DOHH2 (cell line): ENCODE results near the gene MYO18A.

Experiments
- H3F3A ChIP-seq: fragments of 200-600 bp; sonication (generic), shearing (Covaris generic); 2 replicates; pipeline ENCODE4 v1.6.0; 2016; ENCODE audit warnings: antibody characterized with exemption, mild to moderate bottlenecking; ENCODE audit not compliant: control insufficient read depth, insufficient read depth
- H3K27ac ChIP-seq: fragments of 200-600 bp; sonication (generic); 2 replicates; pipeline ENCODE4 v1.5.1; 2014; ENCODE audit warnings: low read depth, mild to moderate bottlenecking, low read length, moderate library complexity
- H3K27me3 ChIP-seq: fragments of 200-600 bp; sonication (generic); 2 replicates; pipeline ENCODE4 v1.6.1; 2014; ENCODE audit warnings: mild to moderate bottlenecking, low read length, mixed read lengths; ENCODE audit not compliant: control insufficient read depth
- H3K36me3 ChIP-seq: fragments of 200-600 bp; sonication (generic); 2 replicates; pipeline ENCODE4 v1.6.1; 2014; ENCODE audit warnings: mild to moderate bottlenecking, low read length, moderate library complexity, mixed read lengths; ENCODE audit not compliant: control insufficient read depth
- H3K4me1 ChIP-seq: fragments of 200-600 bp; sonication (generic); 2 replicates; pipeline ENCODE4 v1.6.1; 2014; ENCODE audit warnings: mild to moderate bottlenecking, low read length, mixed read lengths; ENCODE audit not compliant: control insufficient read depth
- H3K4me2 ChIP-seq: fragments of 200-600 bp; sonication (generic); 2 replicates; pipeline ENCODE4 v1.6.0; 2014; ENCODE audit warnings: mild to moderate bottlenecking, low read length, moderate library complexity
- H3K4me3 ChIP-seq: fragments of 200-600 bp; sonication (generic); 2 replicates; pipeline ENCODE4 v1.5.1; 2014; ENCODE audit warnings: mild to moderate bottlenecking, low read length, mixed read lengths
- H3K79me2 ChIP-seq: fragments of 200-600 bp; sonication (generic); 2 replicates; pipeline ENCODE4 v1.6.1; 2014; ENCODE audit warnings: mild to moderate bottlenecking, low read length, mixed read lengths; ENCODE audit not compliant: control insufficient read depth
- H3K9me2 ChIP-seq: fragments of 200-600 bp; sonication (generic); replicated peaks from 2 replicates; pipeline ENCODE4 v1.6.1; 2014; ENCODE audit warnings: mild to moderate bottlenecking, low read length, mixed read lengths; ENCODE audit not compliant: control insufficient read depth
- H3K9me3 ChIP-seq: fragments of 200-600 bp; sonication (generic); 2 replicates; pipeline ENCODE4 v1.6.1; 2014; ENCODE audit warnings: antibody characterized with exemption, low read length, mixed read lengths; ENCODE audit not compliant: control insufficient read depth, insufficient read depth
- H4K20me1 ChIP-seq: fragments of 200-600 bp; sonication (generic); 2 replicates; pipeline ENCODE4 v1.6.0; 2014; ENCODE audit warnings: low read depth, mild to moderate bottlenecking, antibody characterized with exemption, low read length, moderate library complexity; ENCODE audit not compliant: control insufficient read depth, insufficient read depth
- EZH2phosphoT487 ChIP-seq: fragments of 200-600 bp; sonication (generic); IDR thresholded peaks from 2 replicates; pipeline ENCODE4 v1.6.1; 2017; ENCODE audit warnings: borderline replicate concordance, mild to moderate bottlenecking, antibody characterized with exemption, low read length, moderate library complexity, mixed read lengths
- TF ChIP-seq, protein P1 (sequence below): fragments of 200-600 bp; sonication (generic); IDR thresholded peaks from one replicate; pipeline ENCODE4 v1.5.1; 2014; ENCODE audit warnings: antibody characterized with exemption, mild to moderate bottlenecking, low read depth, low read length; ENCODE audit not compliant: poor library complexity, severe bottlenecking

The MYO18A gene

DNA sequence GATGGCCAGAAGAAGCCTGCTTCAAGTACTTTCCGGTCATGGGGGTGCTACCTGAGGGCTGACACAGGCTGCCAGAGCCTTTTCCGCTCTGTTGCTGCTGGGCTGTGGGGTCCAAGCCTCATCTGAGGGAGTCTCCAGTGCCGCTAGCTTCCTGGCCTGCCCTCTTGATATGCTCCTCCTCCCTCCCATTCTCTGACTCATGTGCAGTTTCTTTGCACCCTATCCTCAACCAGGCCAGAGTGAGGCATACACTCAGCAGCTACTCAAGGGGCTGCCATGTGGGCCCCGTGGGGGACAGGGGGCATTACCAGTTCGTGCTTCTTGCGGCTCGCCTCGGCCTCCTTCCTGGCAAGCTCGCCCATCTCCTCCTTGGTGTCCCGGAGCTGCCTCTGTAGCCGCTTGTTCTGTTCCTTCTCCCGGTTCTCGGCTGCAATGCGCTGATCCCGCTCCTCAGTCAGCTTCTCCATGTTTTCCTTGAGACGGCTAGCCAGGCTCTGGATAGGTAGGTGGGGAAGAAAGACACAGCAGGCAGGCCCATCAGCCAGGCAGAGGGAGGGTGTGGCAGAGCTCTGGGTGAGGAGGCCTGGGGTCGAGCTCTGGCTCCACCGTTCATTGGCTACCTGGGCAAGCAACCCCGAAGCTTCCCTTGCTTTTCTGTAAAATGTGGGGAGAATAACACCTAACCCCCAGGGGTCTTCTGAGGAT lies 93.4 kb downstream of the MYO18A start:
- H3K4me1 ChIP-seq, result no peaks in the 10 kb centered on the region
- no peaks in the 10 kb centered on the region for H3K79me2 ChIP-seq
- no peaks in the 10 kb centered on the region for H3K9me2 ChIP-seq
- peaks cover 43% of the 10 kb centered on the region for H3K36me3 ChIP-seq
- TF ChIP-seq EZH2phosphoT487, result no peak
- TF ChIP-seq, protein P1, sequence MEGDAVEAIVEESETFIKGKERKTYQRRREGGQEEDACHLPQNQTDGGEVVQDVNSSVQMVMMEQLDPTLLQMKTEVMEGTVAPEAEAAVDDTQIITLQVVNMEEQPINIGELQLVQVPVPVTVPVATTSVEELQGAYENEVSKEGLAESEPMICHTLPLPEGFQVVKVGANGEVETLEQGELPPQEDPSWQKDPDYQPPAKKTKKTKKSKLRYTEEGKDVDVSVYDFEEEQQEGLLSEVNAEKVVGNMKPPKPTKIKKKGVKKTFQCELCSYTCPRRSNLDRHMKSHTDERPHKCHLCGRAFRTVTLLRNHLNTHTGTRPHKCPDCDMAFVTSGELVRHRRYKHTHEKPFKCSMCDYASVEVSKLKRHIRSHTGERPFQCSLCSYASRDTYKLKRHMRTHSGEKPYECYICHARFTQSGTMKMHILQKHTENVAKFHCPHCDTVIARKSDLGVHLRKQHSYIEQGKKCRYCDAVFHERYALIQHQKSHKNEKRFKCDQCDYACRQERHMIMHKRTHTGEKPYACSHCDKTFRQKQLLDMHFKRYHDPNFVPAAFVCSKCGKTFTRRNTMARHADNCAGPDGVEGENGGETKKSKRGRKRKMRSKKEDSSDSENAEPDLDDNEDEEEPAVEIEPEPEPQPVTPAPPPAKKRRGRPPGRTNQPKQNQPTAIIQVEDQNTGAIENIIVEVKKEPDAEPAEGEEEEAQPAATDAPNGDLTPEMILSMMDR, result no peak
- H4K20me1 ChIP-seq, result 0 out of 2 replicates have a peak, but pooled peaks cover 4% of the 10 kb centered on the region
- no peak overlapping the region for H3K4me2 ChIP-seq
- no peaks in the 10 kb centered on the region for H3F3A ChIP-seq
- no peak overlapping the region for H3K27ac ChIP-seq
- no peaks in the 10 kb centered on the region for H3K9me3 ChIP-seq
- no peaks in the 10 kb centered on the region for H3K27me3 ChIP-seq
- H3K4me3 ChIP-seq, result no peak overlapping the region

DNA sequence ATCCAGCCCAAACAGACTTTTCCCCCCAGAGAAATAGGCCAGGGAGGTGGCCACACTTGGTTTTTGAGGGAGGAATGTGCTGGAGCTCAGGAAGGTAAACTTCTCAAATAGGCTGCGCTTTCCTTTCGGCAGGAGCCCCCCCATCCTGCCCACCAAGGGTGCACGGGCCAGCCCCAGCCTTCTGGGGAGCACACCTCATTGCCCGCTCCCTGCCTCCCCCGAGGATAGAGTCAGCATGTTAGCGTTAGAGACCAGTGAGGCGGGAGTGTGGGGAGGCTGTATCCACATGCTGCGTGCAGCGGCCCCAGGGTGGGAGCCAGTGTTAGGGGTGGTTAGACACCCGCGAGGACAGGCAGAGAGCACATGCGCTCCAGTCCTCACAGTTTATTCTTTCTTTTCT lies 95.0 kb downstream of the MYO18A start:
- Histone ChIP-seq H3K4me1 (no peaks in the 10 kb centered on the region), H3K4me3 (no peak overlapping the region), H3F3A (no peaks in the 10 kb centered on the region), H3K79me2 (no peaks in the 10 kb centered on the region), H3K9me2 (no peaks in the 10 kb centered on the region), H3K36me3 (peaks cover 38% of the 10 kb centered on the region), H3K27me3 (no peaks in the 10 kb centered on the region), H3K27ac (no peak overlapping the region), H4K20me1 (0 out of 2 replicates have a peak, but pooled peaks cover 4% of the 10 kb centered on the region), H3K4me2 (no peak overlapping the region), H3K9me3 (no peaks in the 10 kb centered on the region)
- TF ChIP-seq EZH2phosphoT487, result no peak
- TF ChIP-seq, protein P1, result no peak

DNA sequence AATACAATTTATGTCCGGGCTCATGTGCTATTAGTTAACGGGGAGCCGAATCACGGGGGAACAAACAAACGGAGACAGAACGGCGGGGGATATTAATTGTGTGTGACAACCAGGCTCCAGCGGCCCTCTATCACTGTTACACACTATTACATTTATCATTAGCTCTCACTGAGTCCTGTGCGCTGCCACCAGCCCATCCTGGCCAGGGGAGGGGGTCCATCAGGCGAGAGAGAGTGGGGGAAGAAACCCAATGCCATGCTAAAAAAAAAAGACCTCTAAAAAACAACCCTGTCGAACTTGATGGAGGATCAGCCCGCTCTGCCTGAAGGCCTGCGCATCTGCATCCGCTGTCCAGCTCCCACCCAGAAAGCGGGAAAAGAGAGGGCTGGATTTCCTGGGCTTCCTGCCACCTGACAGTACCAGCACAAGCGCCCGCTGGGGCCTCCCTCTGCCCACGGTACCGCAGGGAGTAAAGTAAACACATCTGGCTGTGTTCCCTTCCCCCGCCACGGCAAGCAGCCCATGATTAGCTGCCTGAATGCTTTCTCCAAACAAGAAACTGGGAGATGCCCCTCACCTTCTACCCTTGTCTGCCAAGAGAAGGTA lies 95.6 kb downstream of the MYO18A start:
- Histone ChIP-seq H3K4me2 (no peak overlapping the region), H3K36me3 (peaks cover 32% of the 10 kb centered on the region), H3K9me3 (no peaks in the 10 kb centered on the region), H3K27ac (no peak overlapping the region), H3F3A (no peaks in the 10 kb centered on the region), H3K4me1 (no peaks in the 10 kb centered on the region), H4K20me1 (0 out of 2 replicates have a peak, but pooled peaks cover 4% of the 10 kb centered on the region), H3K4me3 (no peak overlapping the region), H3K9me2 (no peaks in the 10 kb centered on the region), H3K27me3 (no peaks in the 10 kb centered on the region), H3K79me2 (no peaks in the 10 kb centered on the region)
- TF ChIP-seq, protein P1, result no peak
- TF ChIP-seq EZH2phosphoT487, result no peak
